ENCODE results near the gene NUS1.
"Not testable (repeated sequence)": the region's sequence is repeated elsewhere in the genome, so short reads cannot be mapped to it uniquely, and the experiment has no call there.

Gene NUS1

GRCh38 chr6:117718895-117719294 lies 43.6 kb downstream of the NUS1 start:
- no peak for DNase-seq

- not testable (repeated sequence) for DNase-seq
Measured at GRCh38 chr6:117721520-117721919, 46.3 kb downstream of the NUS1 start.

DNA sequence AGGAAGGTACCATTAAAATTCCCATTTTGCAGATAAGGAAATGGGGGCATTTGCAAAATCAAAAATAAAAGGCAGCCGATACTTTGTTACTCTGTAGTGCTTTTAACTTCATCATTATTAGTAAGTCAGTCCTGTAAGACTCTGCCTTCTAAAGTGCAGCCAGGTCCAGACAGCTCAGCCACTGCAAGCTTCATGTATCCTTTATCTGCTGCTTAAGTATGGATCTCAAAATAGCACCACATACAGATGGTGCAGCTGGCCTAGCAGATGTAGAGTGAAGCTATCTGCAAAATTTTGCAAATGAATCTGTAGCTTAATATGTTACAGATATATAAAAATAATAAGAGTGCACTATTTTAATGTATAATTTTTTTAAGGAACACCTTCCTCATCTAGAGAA lies 53.4 kb downstream of the NUS1 start:
- no peak for DNase-seq

DNA sequence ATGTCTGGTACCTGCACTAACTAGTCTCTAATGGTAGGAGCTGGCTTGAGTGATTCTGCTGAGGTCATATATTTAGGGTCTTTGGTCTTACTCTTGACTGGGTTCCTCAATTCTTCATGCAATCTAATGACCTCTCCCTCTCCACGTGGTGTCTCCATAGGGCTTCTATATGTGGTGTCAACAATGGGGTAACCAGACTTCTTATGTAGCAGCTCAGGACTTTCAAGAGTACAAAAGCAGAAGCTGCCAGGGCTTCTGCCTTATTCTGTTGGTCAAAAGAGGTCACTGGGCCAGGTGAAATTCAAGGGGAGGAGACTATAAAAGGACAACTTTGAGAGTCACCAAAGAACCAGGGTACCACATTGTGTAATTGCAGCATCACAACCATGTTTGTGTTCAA lies 54.3 kb downstream of the NUS1 start:
- DNase-seq = no peak

- DNase-seq = no peak
Measured at GRCh38 chr6:117733341-117733740, 58.1 kb downstream of the NUS1 start.

GRCh38 chr6:117739869-117740268 lies 64.6 kb downstream of the NUS1 start:
- no peak for DNase-seq

GRCh38 chr6:117740605-117741004 lies 65.3 kb downstream of the NUS1 start:
- DNase-seq = no peak

DNA sequence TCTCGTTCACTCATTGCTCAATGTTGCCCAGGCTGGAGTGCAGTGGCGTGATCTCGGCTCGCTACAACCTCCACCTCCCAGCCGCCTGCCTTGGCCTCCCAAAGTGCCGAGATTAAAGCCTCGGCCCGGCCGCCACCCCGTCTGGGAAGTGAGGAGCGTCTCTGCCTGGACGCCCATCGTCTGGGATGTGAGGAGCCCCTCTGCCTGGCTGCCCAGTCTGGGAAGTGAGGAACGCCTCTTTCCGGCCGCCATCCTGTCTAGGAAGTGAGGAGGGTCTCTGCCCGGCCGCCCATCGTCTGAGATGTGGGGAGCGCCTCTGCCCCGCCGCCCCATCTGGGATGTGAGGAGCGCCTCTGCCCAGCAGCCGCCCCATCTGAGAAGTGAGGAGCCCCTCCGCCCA lies 75.4 kb downstream of the NUS1 start:
- not testable (repeated sequence) for DNase-seq
